ENCODE results near the gene ITLN2.
A peak's percentile ranks its signal among the peaks of the same experiment; 100 is the strongest.
"Not testable (repeated sequence)": the region's sequence is repeated elsewhere in the genome, so short reads cannot be mapped to it uniquely, and the experiment has no call there.

ITLN2 gene

DNA sequence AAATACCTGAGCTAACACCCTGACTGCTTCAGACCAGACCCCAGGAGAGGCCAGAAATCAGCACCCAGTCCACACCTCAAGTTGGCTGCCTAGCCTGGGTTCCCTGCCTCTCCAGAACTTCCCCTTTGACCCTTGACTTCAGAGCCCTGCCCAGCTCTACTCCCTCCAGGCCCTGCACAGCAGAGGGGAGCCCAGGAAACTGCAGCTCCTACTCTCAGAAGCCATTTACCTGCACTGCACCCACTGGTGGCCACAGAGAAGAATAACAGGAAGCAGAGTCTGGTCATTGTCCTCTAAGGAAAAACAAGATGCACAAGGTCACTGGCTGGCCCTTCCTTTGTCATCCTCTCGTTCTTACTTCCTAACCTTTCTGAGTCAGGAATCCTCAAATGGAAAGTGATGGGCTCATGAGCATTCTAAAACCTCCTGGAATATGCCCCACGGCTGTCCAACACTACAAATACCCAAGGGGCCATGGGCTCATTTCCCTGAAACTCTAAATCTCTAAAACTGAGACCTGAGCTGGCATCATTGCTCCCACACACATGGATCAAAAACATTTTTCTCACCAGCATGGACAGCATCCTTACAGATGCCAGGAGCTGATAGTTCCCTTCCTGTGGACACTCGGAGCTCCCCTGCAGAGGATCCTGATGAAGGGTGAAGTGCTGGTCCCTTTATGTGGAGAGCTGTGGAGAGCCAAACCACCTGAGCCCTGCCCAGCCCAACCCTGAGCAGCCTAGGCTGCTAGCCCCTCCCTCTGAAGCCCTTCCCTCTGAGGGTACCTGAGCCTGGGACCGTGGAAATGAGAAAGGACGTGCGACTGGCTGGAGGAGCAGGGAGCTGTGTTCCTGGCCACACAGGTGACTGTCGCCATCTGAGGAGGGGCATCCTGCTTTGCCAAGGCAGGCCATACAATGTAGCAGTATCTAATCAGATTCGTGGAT lies at the start of gene ITLN2:
Gene ITLN2 (minus strand): TSS at position 652 of the 947 bp plus-strand sequence. CDS start 68 bp downstream, at position 584.
- DNase-seq (ENCODE audit: low read depth) = no peak

GRCh38 chr1:161001525-161001924 lies 46.9 kb upstream of the ITLN2 start:
- no peak for DNase-seq (ENCODE audit: low read depth)

DNA sequence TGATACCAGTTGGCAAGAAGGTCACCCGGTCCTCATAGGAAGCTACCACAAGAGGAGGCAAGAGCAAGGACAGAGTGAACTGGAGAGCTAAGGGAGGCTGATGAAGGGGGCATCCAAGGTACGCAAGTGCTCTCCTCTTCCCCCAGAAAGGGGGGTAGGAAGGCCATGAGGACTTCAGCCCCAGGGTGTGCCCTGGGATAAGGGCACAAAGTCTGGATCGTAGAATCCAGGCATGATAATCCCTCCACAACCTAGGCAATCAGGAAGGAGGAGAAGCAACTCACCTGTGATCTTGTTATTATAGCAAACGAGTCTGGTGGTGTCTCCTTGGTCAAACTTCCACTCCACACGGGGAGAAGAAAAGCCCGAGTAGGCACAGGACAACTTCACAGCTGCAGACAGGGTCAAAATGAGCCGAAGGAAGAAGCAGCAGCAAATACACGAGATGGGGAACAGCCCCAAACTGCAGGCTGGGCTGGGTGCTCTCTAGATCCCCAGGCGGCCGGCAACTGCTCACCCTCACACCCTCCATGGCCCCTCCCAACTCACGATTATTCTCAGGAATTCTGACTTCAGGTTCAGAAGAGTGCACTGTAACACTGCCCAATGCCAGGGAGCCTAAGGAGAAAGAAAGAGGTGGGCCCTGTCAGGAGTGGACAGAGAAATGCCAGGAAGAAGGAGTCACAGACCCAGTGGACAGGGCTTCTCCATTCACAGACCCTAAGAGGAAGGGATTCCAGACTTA lies 46.3 kb upstream of the ITLN2 start:
- no peak for DNase-seq (ENCODE audit: low read depth)

DNA sequence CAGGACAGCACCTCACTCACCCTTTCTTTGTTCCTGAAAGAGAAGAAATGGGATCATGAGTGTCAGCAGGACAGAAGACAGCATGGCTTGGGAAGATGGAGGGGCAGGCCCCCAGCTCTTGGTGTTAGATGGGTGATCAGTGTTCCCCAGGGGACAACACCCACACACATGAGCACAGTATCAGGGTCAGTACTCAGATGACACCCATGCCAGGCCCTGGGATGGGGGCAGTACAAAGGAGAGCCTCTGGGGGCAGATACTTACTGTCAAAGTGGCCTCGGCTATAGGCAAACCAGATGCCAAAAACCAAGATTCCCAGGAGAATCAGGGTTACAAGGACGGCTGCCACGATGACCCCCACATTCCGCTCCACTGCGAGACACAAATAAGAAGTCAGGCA lies 44.8 kb upstream of the ITLN2 start:
- no peak for DNase-seq (ENCODE audit: low read depth)

DNA sequence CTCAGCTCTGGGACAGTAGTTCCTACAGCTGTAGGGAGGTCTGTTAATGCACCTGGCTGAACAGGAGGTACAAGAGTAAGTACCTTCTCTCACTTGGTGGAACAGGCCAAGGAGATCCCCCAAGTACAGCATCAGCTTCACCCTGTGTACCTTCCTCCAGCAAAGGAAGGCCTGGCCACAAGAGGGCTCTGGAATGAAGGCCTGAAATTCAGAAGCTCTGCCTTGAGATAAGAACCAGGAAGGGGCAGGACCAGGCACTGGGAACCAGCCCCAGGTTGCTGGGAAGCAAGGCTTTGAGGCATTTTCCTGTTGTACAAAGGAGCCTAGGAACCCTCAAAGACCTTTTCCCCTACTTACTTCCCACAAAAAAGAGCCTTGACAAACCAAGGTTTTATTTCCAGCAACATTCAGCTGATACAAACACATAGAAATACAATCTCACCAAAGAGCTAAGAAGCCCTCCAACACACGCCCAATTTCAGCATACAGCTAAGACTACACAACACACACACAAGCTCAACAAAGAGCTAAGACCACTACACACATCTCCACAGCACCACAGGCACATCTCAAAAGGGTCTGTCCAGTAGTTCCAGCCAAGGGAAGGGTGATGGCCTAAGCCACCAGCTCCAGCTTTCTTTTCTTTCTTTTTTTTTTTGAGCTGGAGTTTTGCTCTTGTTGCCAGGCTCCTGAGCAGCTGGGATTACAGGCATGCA lies 42.9 kb upstream of the ITLN2 start:
- peak; percentile 45 for DNase-seq (ENCODE audit: low read depth)

- peak; percentile 49 for DNase-seq (ENCODE audit: low read depth)
Observed at GRCh38 chr1:160996178-160996577, 41.6 kb upstream of the ITLN2 start.

GRCh38 chr1:160993544-160994193 lies 39.1 kb upstream of the ITLN2 start:
- peak; percentile 47 for DNase-seq (ENCODE audit: low read depth)

GRCh38 chr1:160992036-160992435 lies 37.4 kb upstream of the ITLN2 start:
- not testable (repeated sequence) for DNase-seq (ENCODE audit: low read depth)

- DNase-seq (ENCODE audit: low read depth) = no peak
Observed at GRCh38 chr1:160987359-160988050, 32.9 kb upstream of the ITLN2 start.

DNA sequence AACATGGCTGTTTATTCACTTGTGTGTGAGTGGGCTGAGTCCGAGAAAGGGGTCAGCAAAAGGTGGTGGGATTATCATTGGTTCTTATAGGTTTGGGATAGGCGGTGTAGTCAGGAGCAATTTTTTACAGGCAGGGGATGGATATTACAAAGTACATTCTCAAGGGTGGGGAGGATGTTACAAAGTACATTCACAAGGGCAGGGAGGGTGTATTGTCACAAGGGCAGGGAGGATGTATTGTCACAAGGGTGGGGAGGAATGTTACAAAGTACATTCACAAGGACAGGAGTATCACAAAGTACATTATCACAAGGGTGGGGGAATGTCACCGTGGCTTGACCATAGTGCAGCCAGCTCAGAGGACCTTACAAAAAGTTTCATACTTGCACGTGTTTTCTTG lies 31.1 kb upstream of the ITLN2 start:
- no peak for DNase-seq (ENCODE audit: low read depth)

GRCh38 chr1:160981584-160982411 lies 27.2 kb upstream of the ITLN2 start:
- DNase-seq (ENCODE audit: low read depth) = no peak

DNA sequence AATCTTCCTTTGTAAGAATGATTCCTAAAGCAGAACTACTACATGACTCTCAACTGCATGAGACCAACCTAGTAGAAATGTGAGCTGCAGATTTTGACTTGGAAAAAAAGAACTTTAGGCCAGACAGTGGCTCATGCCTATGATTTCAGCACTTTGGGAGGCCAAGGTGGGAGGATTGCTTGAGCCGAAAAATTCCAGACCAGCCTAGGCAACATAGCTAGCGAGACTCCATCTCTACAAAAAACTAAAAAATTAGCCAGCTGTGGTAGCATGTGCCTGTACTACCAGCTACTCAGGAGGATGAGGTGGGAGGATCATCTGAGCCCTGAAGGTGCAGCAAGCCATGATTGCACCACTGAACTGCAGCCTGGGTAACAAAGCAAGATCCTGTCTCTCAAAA lies 24.7 kb upstream of the ITLN2 start:
- DNase-seq (ENCODE audit: low read depth) = no peak

DNA sequence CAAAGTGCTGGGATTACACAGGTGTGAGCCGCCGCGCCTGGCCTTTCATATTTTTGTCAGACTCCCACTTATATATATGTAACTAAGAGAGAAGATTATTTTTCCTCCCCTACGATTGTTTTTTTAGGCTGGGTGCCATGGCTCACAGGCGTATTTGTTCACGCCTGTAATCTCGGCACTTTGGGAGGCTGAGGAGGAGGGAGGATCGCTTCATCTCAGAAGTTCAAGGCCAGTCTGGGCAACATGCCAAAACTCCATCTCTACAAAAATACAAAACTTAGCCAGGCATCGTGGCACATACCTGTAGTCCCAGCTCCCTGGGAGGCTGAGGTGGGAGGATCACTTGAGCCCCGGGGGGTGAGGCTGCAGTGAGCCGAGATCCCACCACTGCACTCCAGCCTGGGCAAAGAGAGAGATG lies 23.9 kb upstream of the ITLN2 start:
- DNase-seq (ENCODE audit: low read depth) = no peak

DNA sequence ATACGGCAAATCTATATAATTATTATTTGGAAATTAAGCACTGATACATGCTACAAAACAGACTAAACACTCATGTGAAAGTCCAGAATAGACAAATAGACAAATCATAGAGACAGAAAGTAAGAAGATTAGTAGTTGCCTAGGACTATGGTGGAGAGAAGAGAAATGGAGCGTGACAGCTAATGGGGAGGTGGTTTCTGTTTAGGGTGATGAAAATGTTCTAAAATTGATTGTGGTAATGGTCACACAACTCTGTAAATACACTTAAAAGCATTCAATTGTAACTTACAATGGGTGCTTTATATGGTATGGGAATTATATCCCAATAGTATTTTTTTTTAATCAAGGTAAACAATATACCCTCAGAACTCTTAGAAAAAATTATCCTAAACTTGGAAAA lies 20.4 kb upstream of the ITLN2 start:
- DNase-seq (ENCODE audit: low read depth) = no peak

GRCh38 chr1:160973491-160973890 lies 18.9 kb upstream of the ITLN2 start:
- no peak for DNase-seq (ENCODE audit: low read depth)

GRCh38 chr1:160972939-160973338 lies 18.3 kb upstream of the ITLN2 start:
- no peak for DNase-seq (ENCODE audit: low read depth)

GRCh38 chr1:160971618-160972056 lies 17.0 kb upstream of the ITLN2 start:
- no peak for DNase-seq (ENCODE audit: low read depth)

- no peak for DNase-seq (ENCODE audit: low read depth)
Observed at GRCh38 chr1:160963521-160963920, 8.9 kb upstream of the ITLN2 start.

DNA sequence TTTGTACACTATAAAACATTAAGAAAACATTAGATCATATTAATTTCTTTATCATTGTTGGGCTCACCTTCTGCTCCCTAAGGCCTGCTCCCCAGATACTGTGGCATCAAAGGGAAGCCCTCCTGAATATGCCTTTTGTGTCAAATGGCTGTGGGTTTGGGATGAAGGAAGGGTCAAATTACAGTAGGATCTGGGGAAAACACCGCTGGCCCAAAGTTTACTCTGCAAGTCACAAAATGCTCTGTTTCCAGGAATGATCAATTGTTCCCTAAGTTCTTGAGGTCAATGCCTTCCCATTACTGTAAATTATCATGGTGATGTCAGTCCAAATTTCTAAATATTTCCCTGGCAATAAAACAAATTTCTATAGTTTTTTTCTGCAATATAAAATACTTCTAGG lies 6.8 kb upstream of the ITLN2 start:
- DNase-seq (ENCODE audit: low read depth) = no peak

- no peak for DNase-seq (ENCODE audit: low read depth)
Observed at GRCh38 chr1:160956966-160957365, 2.4 kb upstream of the ITLN2 start.

Measured in non-pigmented ciliary epithelial cell (primary cell).